Tibial nerve (tissue), 4 donors: ENCODE results near the gene SCG5. TPM values are rescaled to one million over a fixed set of nuclear protein-coding genes. Genes with fewer than 3 reads are reported as not detected.
A peak's percentile ranks its signal among the peaks of the same experiment; 100 is the strongest.

Experiments
- DNase-seq, 2 donors: peaks; one replicate each; pipeline ENCODE4 v3.0.0-alpha.2; 2019; ENCODE audit warnings: low spot score in 2 of 2
- H3K27ac ChIP-seq, 4 donors: fragments of 200-600 bp; sonication (generic) in 3 of 4; one replicate each; pipeline ENCODE4 v1.5.1; 2017 to 2019; ENCODE audit warnings: mild to moderate bottlenecking in 1 of 4
- H3K27me3 ChIP-seq, 2 donors: fragments of 200-600 bp; sonication (generic) in 1 of 2; one replicate each; pipeline versions ENCODE4 v1.5.1 to v1.6.0; 2017 to 2019
- H3K36me3 ChIP-seq, 3 donors: fragments of 200-600 bp; sonication (generic); one replicate each; pipeline ENCODE4 v1.5.1; 2018 to 2019
- H3K4me1 ChIP-seq, 4 donors: fragments of 200-600 bp; sonication (generic) in 3 of 4; one replicate each; pipeline ENCODE4 v1.5.1; 2017 to 2019
- H3K4me3 ChIP-seq, 4 donors: fragments of 200-600 bp; sonication (generic) in 3 of 4; one replicate each; pipeline ENCODE4 v1.5.1; 2017 to 2019; ENCODE audit warnings: mild to moderate bottlenecking in 1 of 4, moderate library complexity in 1 of 4
- H3K9me3 ChIP-seq, 4 donors: fragments of 200-600 bp; sonication (generic) in 3 of 4; one replicate each; pipeline ENCODE4 v1.5.1; 2017 to 2019
- EP300 ChIP-seq, 2 donors: sonication (generic); formaldehyde crosslinking; IDR thresholded peaks; one replicate each; pipeline ENCODE4 v1.6.1; 2017; ENCODE audit warnings: antibody characterized with exemption in 2 of 2, mild to moderate bottlenecking in 1 of 2
- POLR2A ChIP-seq, 2 donors: fragments of 450-650 bp; IDR thresholded peaks; one replicate each; pipeline ENCODE4 v1.6.1; 2017; ENCODE audit warnings: antibody characterized with exemption in 2 of 2, mild to moderate bottlenecking in 2 of 2, moderate library complexity in 2 of 2
- WGBS, 2 donors: methylation state at CpG; one replicate each; pipeline ENCODE4 v1.1.5; 2018; 5-methylcytosine and 5-hydroxymethylcytosine counted together
- total RNA-seq, 4 donors: library from RNA; depleted of rRNA; stranded (reverse); fragments of >200 nt; gene quantifications; one replicate each; pipeline ENCODE4 v1.1.0, GENCODE V29; 2016
- TF ChIP-seq, protein P1 (sequence below), 5 experiments: fragments of 200-600 bp in 3 of 5; fragments of 450-650 bp in 2 of 5; sonication (generic) in 3 of 5; IDR thresholded peaks; one replicate each; pipeline ENCODE4 v1.5.1; 2016 to 2019; ENCODE audit warnings: antibody characterized with exemption in 5 of 5, mild to moderate bottlenecking in 3 of 5, moderate library complexity in 2 of 5

Gene SCG5
- total RNA-seq, 4 donors from 2014 or later = 0.44 to 0.90 TPM; not detected in 2

DNA sequence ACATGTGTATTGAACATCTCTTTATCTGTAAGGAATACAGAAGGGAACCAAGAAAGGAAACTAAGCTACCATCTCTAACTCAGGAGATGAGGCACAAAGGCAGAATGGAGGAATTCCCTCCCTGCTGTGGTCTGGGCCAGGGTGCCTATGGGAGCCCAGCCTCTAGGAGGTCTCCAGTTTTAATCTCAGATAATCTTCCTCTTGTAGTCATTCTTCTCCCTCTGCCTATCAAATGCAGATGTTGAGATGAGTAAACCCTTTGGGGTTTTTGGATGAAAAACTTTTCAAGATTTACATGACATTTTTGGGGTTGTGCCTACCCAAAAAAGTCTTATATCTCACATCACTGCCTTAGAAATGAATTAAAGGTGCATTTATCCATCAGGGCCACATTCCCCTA is 23.3 kb downstream of the SCG5 start:
- H3K4me1 ChIP-seq = peaks cover 0 to 7% (median 2%) of the 10 kb centered on the region in 4 donors
- no peaks in the 10 kb centered on the region for H3K27me3 ChIP-seq
- TF ChIP-seq EP300 (IDR thresholded peaks at IDR 0.05) = no peak
- no peak for TF ChIP-seq POLR2A (IDR thresholded peaks at IDR 0.05)
- TF ChIP-seq, protein P1, sequence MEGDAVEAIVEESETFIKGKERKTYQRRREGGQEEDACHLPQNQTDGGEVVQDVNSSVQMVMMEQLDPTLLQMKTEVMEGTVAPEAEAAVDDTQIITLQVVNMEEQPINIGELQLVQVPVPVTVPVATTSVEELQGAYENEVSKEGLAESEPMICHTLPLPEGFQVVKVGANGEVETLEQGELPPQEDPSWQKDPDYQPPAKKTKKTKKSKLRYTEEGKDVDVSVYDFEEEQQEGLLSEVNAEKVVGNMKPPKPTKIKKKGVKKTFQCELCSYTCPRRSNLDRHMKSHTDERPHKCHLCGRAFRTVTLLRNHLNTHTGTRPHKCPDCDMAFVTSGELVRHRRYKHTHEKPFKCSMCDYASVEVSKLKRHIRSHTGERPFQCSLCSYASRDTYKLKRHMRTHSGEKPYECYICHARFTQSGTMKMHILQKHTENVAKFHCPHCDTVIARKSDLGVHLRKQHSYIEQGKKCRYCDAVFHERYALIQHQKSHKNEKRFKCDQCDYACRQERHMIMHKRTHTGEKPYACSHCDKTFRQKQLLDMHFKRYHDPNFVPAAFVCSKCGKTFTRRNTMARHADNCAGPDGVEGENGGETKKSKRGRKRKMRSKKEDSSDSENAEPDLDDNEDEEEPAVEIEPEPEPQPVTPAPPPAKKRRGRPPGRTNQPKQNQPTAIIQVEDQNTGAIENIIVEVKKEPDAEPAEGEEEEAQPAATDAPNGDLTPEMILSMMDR (IDR thresholded peaks at IDR 0.05) = no peak

DNA sequence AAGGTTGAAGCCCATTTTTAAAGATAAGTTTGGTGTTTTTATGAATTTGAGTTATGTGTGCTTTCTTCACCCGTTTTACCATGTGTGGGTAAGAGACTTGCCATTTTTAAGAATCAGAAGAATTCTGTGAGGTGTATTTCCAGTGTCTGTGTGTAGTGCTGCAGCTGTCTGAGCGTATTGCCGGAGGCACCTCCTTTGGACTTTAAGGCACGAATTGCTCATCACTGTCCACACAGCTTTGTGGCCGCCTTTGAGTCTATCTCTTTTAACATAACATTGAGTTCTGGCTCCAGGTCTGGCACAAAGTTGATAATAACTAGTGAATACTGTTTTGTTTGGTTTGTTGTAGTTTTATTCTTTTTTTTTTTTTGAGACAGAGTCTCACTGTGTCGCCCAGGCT is 25.8 kb downstream of the SCG5 start:
- TF ChIP-seq, protein P1 (IDR thresholded peaks at IDR 0.05) = no peak
- no peak for TF ChIP-seq POLR2A (IDR thresholded peaks at IDR 0.05)
- Histone ChIP-seq H3K4me1 (peaks cover 0 to 32% (median 7%) of the 10 kb centered on the region in 4 donors), H3K36me3 (no peaks in the 10 kb centered on the region), H3K27me3 (no peaks in the 10 kb centered on the region), H3K4me3 (no peak overlapping the region), H3K27ac (no peak overlapping the region), H3K9me3 (no peaks in the 10 kb centered on the region)
- no peak for DNase-seq
- 95 to 96% methylated on average over 6 of the region's 6 CpGs for WGBS, 2 donors

More for the DNA sequence above, 23.3 kb downstream of the SCG5 start:
- no peak for DNase-seq
- Histone ChIP-seq H3K4me3 (no peak overlapping the region), H3K36me3 (no peaks in the 10 kb centered on the region), H3K27ac (no peak overlapping the region), H3K9me3 (no peaks in the 10 kb centered on the region)

- 86 to 91% methylated on average over 2 of the region's 2 CpGs for WGBS, 2 donors
- Histone ChIP-seq H3K36me3 (no peaks in the 10 kb centered on the region), H3K27ac (peak overlapping the region in 1 of 4 donors; percentile 76), H3K9me3 (no peaks in the 10 kb centered on the region), H3K4me3 (no peak overlapping the region), H3K27me3 (no peaks in the 10 kb centered on the region), H3K4me1 (peaks cover 0 to 32% (median 7%) of the 10 kb centered on the region in 4 donors)
- DNase-seq = no peak
- TF ChIP-seq EP300 (IDR thresholded peaks at IDR 0.05) (no peak), POLR2A (IDR thresholded peaks at IDR 0.05) (no peak)
- TF ChIP-seq, protein P1 (IDR thresholded peaks at IDR 0.05) = no peak
Observed at GRCh38 chr15:32668942-32669341, 27.4 kb downstream of the SCG5 start.

GRCh38 chr15:32669896-32670611 is 28.5 kb downstream of the SCG5 start:
- H3K9me3 ChIP-seq = no peaks in the 10 kb centered on the region
- H3K4me3 ChIP-seq = no peak overlapping the region
- peak; percentile 32 to 33 for DNase-seq
- peak overlapping the region; percentile 28 to 89 (median 66) for H3K27ac ChIP-seq
- TF ChIP-seq POLR2A (IDR thresholded peaks at IDR 0.05) = no peak
- peak in 1 of 2 donors; percentile 79 for TF ChIP-seq EP300 (IDR thresholded peaks at IDR 0.05)
- WGBS, 2 donors = 18 to 23% methylated on average over 5 of the region's 5 CpGs
- no peaks in the 10 kb centered on the region for H3K27me3 ChIP-seq
- no peaks in the 10 kb centered on the region for H3K36me3 ChIP-seq
- peaks cover 0 to 32% (median 7%) of the 10 kb centered on the region in 4 donors for H3K4me1 ChIP-seq

- Histone ChIP-seq H3K36me3 (no peaks in the 10 kb centered on the region), H3K4me1 (peaks cover 0 to 32% (median 7%) of the 10 kb centered on the region in 4 donors), H3K9me3 (no peaks in the 10 kb centered on the region), H3K27ac (peak overlapping the region; percentile 28 to 89 (median 66)), H3K27me3 (no peaks in the 10 kb centered on the region), H3K4me3 (no peak overlapping the region)
- TF ChIP-seq, protein P1 (IDR thresholded peaks at IDR 0.05) = no peak
- TF ChIP-seq EP300 (IDR thresholded peaks at IDR 0.05) (no peak), POLR2A (IDR thresholded peaks at IDR 0.05) (no peak)
- DNase-seq = no peak
- WGBS, 2 donors = 54 to 55% methylated on average over 3 of the region's 3 CpGs
Observed at GRCh38 chr15:32670623-32671022, 29.1 kb downstream of the SCG5 start.
